ENCODE results near the gene NEURL1B.

DNA sequence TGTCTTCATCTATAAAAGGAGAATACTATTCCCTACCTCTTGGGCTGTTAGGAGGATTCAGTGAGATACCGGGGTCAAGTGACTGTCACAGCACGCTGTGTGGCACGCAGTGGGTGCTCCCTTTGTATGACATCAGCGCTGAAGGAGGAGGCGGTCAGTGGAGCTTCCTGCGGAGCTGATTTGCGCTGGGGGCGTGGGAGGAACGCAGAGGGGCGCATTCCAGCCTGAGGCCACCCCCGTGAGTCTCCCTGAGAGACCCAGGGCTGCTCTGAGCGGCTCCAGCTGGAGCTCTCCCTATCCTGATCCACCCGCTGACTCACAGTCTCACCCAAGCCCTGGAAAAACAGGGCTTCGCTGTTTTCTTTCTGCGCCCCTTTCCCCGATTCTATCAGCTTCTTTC is 24.3 kb upstream of the NEURL1B start:
- TF ChIP-seq, protein P1, sequence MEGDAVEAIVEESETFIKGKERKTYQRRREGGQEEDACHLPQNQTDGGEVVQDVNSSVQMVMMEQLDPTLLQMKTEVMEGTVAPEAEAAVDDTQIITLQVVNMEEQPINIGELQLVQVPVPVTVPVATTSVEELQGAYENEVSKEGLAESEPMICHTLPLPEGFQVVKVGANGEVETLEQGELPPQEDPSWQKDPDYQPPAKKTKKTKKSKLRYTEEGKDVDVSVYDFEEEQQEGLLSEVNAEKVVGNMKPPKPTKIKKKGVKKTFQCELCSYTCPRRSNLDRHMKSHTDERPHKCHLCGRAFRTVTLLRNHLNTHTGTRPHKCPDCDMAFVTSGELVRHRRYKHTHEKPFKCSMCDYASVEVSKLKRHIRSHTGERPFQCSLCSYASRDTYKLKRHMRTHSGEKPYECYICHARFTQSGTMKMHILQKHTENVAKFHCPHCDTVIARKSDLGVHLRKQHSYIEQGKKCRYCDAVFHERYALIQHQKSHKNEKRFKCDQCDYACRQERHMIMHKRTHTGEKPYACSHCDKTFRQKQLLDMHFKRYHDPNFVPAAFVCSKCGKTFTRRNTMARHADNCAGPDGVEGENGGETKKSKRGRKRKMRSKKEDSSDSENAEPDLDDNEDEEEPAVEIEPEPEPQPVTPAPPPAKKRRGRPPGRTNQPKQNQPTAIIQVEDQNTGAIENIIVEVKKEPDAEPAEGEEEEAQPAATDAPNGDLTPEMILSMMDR (IDR thresholded peaks at IDR 0.05) = no peak
- TF ChIP-seq, protein P2, sequence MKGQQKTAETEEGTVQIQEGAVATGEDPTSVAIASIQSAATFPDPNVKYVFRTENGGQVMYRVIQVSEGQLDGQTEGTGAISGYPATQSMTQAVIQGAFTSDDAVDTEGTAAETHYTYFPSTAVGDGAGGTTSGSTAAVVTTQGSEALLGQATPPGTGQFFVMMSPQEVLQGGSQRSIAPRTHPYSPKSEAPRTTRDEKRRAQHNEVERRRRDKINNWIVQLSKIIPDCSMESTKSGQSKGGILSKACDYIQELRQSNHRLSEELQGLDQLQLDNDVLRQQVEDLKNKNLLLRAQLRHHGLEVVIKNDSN (IDR thresholded peaks at IDR 0.05; ENCODE audit: borderline replicate concordance, low read depth) = no peak
- no peak for TF ChIP-seq GATA2 (CRISPR knock-in tag; IDR thresholded peaks at IDR 0.05)
- no peak for TF ChIP-seq SIN3A (IDR thresholded peaks at IDR 0.05; ENCODE audit: borderline replicate concordance, low read depth, low read length)
- TF ChIP-seq MXI1 (IDR thresholded peaks at IDR 0.05; ENCODE audit: low read depth, low read length) = no peak
- no peak for TF ChIP-seq RCOR1 (IDR thresholded peaks at IDR 0.05; ENCODE audit: low read length)
